Activated CD8-positive, alpha-beta memory T cell treated with anti-CD3 and anti-CD28 coated beads, Interleukin-2, amount 50 U/mL, for 24 hours (primary cell): ENCODE measurements around the gene PDE2A.

Experiments used
- DNase-seq: peaks from one replicate; pipeline ENCODE4 v3.0.0-alpha.2; 2020; ENCODE audit errors: extremely low read depth

The PDE2A gene

DNA sequence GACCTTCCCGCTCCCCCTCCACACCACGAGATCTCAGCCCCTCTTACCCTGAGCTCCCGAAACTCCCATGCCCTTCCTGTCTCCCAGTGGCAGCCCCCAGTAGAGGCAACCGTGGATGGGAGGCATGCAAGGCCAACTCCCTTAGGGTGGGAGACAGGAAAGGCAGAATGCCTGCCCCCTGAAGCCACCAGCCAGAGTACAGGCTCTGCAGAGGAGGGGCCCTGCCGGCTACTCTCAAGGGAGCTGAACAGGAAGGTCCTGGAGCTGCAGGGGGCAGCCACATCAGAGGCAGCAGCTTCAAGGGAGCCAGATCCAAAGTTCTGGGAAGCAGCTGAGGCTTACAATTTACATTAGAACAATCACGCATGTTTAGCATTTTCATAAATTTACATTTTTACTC is 38.3 kb downstream of the PDE2A start:
- no peak for DNase-seq

DNA sequence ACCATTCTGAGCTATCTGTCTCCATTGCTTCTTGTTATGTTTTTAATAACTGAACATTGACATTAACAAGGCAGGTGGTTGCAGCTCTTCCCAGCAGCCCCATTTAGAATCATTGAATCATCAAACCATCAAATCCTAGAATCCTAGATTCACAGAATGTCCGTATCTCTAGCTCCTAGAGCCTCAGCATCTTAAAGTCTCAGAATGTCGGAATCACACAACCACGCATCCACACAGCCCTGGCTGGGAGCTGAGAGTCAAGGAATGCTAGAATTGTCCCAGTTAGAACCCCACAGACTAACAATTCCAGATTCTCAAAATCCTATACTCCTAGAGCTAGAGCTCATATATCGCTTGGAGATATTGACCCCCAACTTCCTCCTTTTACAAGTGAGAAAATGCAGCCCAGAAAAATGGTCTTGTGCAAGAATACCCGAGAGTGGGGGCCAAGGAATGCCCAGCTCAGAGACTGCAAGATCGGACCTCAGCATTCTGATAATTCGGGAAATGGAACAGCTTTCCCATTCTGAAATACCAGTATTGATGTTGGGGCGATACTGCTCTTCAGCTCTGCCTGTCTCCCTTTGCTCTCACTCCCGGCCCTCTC is 38.8 kb downstream of the PDE2A start:
- DNase-seq = no peak

DNA sequence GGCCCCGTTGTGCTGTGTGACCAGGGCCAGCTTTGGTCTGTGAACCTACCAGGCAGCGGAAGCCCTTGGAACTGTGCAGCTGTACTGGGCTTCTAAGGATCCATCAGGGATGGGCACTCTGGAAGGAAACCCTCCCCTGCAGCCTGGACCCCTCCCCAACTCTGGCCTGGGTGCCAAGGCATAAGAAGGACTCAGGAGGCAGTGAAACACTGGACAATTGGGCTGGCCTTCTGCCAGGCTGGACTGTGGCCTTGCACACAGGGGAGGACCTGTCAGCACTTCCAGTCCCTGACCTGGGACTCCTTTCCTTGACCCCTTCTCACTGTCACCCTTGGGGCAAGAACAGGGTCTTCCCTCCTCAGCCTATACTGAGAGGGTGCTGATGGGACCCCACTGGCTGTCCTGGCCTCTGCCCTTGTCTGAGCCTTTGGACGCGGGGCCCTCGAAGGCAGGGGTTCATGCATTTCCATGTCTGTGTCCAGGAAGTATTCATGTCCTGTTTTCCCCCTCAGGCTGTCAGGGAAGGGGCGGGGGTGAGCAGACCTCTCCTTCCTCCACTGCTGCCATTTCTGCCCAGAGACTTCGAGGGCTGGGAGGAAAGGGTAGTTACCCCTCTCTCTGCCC is 39.6 kb downstream of the PDE2A start:
- no peak for DNase-seq

- DNase-seq = no peak
These were observed 40.2 kb downstream of the PDE2A start for GRCh38 chr11:72634016-72634415.

- DNase-seq = no peak
These were observed 41.2 kb downstream of the PDE2A start for GRCh38 chr11:72633068-72633467.

DNA sequence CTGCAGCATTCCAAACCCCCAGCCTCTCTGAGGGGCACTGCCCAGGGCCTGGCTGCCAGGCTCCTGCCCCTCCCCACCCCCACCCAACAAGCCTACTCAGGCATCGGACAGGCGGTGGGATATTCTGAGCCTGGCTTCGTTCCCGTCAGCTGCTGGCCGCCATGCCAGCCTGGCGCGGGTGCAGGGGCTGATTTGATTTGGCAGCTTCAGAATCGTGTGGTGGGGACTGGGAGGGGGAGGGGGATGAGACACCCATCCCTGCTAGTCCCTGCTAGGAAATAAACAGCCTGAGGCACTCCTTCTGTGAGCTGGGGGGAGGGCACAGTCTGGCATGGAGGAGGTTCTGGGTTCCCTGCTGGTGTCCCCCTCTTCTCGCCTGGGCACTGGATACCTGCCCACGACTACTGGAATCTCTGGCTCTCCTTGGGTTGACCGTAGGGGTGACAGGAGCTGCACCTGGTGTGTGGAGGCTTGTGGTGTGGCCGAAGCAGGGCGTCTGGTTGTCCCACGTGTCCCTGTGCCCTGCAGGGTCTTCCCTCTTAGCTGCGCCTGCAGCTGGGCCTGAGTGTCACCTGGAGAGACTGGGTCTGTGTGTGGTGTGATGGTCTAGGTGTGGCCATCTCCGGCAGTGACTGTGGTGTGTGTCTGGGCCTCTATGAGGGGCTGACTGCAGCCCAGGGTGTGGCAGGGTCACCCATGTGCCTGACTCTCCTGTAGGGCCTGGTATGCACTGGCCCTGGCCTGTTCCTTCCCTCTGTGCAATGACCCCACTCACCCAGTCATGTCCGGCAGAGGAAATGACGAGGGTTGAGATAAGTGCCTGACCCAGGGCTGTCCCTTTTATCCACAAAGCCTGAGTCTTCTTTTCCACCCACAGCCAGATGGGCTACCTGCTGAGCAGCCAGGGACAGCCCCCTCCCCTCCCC is 42.2 kb downstream of the PDE2A start:
- no peak for DNase-seq

- no peak for DNase-seq
These were observed 43.9 kb downstream of the PDE2A start for GRCh38 chr11:72630104-72630852.

GRCh38 chr11:72629266-72629665 is 45.0 kb downstream of the PDE2A start:
- no peak for DNase-seq

DNA sequence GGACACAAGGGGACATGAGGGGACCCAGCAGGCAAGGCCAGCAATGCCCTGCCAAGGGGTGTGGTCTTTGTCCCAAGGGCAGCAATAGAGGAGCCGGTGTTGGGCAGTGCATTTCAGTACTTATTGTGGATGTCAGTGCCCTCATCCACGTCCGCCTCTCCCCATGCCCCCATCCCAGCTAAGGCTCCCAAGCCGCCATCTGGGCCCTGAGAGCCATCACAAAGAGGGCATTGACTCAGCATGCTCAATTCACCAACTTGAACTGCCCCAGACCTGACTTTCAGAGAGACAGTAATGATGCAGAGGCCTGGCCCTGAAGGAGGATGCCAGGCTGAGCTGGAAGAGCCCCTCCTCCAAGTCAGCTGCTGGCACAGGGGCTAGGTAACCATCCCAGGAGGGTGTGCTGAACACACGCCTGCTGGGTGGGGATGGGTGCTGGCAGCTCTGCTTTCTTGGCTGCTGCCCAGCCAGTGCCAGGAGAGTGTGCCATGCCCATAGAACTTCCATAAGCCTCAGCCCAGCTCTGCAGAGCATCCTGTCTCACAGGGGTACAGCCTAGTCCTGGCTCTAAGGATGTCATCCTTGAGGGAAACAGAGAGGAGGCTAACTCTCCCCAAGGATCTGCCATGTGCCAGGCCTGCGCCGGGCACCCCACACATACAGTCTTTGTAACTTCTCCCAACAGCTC is 46.5 kb downstream of the PDE2A start:
- DNase-seq = no peak

DNA sequence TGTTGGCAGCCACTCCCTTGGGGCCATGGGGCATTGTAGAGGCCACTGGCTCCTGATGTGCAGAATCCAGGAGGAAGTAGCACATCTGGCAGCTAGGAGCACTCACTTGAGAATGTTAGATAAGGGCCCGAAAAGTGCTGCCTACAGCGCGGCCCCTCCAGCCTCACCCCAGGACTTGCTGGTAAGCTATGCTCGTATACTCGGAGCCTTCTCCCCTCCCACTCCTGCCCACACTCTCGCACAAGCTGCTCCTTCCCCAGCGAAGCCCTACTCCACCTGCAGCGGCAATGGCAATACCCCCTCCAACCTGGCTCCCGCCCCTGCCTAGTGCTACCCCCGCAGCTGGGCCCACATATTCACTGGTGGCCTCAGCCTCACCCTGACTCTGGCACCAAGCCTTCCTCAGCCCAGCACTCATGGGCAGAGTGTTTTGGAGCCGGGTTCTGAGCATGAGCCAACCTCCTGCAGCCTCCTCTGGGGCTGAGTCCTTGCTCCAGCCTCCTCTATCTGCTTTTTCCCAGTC is 47.7 kb downstream of the PDE2A start:
- DNase-seq = no peak

DNA sequence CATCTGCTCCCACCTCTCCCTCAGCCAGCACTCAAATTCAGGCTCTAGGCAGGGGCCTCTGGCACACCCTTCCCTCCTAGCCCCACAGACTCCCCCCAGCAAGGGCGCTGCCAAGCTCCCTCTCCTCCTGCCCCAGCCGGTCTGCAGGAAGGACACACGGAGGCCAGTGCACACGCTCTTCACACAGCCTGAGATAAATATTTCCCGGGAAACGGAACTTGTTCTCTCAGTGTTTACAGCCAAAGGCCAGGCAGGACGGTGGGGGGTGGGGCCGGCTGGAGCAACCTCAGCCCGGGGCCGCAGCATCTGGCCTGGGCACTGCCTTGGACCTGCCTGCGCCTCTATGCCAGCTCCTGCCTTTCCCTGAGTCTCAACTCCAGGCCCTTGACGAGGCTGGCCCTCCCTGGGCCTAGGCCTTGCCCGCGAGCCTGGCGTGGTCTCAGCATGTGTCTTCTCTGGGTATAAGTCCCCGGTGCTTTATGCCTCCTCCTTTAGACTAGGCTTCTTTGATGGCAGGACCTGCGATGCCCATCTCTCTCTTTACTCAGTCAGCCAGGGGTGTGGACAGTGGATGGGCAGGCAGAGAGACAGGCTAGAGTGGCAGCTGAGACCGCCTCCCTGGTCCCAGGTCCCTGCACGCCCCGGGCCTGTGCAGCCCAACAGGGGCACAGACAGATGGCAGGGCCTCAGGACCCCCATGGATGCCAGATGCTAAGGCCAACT is 48.4 kb downstream of the PDE2A start:
- DNase-seq = no peak

GRCh38 chr11:72624496-72625201 is 49.6 kb downstream of the PDE2A start:
- no peak for DNase-seq

GRCh38 chr11:72623052-72623451 is 51.2 kb downstream of the PDE2A start:
- DNase-seq = no peak

DNA sequence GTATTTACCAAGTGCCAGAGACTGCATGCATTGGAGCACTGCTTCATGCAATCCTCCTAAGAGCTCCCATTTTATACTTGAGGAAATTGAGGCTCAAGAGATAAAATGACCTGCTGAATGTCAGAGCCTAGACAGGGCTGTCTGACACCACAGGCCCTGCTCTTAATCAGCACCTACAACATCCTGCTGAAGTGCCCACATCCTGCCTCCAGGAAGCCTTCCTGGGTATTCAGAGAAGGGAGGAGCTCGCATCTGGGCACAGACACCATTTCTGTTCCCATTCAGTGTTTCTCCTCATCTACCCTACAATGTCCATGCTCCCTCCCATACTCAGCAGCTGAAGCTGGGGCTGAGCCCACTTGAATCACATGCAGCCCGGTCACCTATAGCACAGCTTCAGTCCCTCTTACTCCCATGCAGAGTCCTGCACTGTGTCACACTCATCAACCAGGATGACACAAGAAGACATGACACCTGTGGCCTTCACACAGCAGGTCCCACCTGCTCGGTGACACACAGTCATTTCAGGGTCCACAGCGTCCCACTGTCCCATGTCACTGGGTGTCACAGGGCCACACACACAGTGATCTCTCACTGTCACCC is 53.1 kb downstream of the PDE2A start:
- no peak for DNase-seq

DNA sequence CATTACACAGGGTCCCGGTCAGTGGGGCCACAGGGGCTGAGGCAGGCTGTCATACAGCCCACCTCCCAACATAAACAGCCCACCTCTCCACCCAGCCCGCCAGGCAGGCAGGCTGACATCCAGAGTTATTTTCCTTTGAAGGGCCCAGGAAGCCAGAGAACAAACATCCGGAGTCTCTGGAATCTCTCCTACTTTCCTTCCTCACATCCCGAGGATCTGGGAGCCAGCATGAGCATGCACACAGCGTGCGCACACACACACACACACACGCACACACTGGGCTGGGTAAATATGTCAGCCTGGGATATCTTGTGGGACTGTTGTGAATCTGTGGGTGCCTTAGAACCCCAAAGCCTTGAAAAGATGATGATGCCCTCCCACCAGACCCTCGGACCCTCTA is 55.4 kb downstream of the PDE2A start:
- no peak for DNase-seq

DNA sequence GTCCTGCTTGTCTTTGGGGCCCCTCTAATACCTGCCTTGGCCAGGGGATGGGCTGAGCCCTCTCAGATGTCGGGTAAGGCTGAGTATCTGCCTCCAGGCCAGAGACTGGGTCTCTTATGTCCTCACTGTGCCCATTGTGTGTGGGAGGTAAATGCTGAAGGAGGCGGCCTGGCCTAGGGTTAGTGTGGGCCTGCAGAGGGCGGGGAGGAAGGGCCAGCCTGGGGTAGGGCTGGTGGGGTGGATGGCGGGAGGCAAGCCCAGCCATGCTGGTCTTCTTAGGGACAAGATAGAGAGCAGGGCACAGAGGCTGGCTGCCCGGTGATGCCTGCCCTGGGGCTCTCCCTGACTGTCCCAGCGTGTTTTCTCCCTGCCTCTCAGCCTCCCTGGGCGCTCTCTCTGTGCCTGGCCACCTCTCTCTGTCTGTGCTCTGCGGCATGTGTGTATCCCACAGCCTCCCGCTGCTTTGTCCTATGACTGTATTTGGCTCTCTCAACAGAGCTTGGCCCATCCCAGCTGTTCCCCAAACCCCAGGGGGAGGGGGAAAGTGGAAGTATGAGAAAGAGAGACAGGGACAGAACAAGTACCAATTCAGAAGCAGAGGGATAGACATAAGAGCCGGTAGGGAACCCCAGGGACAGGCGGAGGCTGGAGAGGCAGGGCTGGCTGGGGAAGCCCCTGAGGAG is 57.0 kb downstream of the PDE2A start:
- DNase-seq = no peak

DNA sequence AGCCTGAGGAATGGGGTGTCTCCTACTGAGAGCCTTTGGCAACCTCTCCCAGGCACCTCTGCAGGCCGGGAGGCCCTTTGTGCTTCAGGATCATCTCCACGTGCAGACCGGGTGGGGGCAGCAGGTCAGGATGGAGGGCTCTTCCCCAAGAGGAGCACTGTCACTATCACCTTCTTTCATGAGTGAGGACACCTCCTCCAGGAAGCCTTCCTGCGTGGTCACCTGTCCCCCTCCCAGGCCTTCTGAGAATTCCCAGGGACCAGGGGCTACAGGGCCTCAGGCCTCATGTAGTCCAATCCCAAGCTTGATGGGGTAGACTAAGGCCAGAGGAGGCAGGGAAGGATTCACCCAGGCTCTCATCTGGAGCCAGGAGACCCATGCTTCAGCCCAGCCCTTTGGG is 57.6 kb downstream of the PDE2A start:
- no peak for DNase-seq

- DNase-seq = no peak
These were observed 58.9 kb downstream of the PDE2A start for GRCh38 chr11:72615329-72615728.

- DNase-seq = no peak
These were observed 59.8 kb downstream of the PDE2A start for GRCh38 chr11:72614381-72614780.
